Measurements from ENCODE around the gene GGA3.

DNA sequence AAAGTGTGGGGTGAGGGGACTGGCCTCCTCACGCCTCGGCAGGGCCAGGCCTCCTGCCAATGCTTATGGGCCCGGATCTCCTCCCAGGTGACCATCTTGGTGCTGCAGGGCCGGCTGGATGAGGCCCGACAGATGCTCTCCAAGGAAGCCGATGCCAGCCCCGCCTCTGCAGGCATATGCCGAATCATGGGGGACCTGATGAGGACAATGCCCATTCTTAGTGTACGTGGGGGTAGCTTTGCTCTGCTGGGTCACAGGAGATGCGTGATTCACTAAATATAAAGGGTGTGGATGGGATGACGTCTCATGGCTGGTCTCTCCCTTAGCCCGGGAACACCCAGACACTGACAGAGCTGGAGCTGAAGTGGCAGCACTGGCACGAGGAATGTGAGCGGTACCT lies 36.4 kb downstream of the GGA3 start:
- TF ChIP-seq CTCF (optimal IDR thresholded peaks at IDR 0.05 in 1 of 3, IDR thresholded peaks at IDR 0.05 in 1 of 3, conservative IDR thresholded peaks at IDR 0.05 in 1 of 3; ENCODE audit: extremely low read depth in 1 of 3, insufficient read depth in 2 of 3, low read length in 3 of 3): no peak
- TF ChIP-seq EZH2 (IDR thresholded peaks at IDR 0.05; ENCODE audit: low read length): no peak
